Measurements from ENCODE around the gene ALCAM.

The ALCAM gene

GRCh38 chr3:105365081-105365390, 1.7 kb upstream of the ALCAM start:
- no peak for DNase-seq (ENCODE audit: low spot score in 2 of 2)
- Histone ChIP-seq H3K4me1 (no peaks in the 10 kb centered on the region; the same call in 1 of the 2 replicates), H3K9me3 (no peaks in the 10 kb centered on the region), H3K4me3 (no peak overlapping the region), H3K27me3 (ENCODE audit: low read depth) (no peaks in the 10 kb centered on the region), H3K36me3 (replicated peaks) (no peaks in the 10 kb centered on the region)
- in situ Hi-C loops (cut with MboI; ENCODE audit: low sequenced_read_pairs), result no loop called here

DNA sequence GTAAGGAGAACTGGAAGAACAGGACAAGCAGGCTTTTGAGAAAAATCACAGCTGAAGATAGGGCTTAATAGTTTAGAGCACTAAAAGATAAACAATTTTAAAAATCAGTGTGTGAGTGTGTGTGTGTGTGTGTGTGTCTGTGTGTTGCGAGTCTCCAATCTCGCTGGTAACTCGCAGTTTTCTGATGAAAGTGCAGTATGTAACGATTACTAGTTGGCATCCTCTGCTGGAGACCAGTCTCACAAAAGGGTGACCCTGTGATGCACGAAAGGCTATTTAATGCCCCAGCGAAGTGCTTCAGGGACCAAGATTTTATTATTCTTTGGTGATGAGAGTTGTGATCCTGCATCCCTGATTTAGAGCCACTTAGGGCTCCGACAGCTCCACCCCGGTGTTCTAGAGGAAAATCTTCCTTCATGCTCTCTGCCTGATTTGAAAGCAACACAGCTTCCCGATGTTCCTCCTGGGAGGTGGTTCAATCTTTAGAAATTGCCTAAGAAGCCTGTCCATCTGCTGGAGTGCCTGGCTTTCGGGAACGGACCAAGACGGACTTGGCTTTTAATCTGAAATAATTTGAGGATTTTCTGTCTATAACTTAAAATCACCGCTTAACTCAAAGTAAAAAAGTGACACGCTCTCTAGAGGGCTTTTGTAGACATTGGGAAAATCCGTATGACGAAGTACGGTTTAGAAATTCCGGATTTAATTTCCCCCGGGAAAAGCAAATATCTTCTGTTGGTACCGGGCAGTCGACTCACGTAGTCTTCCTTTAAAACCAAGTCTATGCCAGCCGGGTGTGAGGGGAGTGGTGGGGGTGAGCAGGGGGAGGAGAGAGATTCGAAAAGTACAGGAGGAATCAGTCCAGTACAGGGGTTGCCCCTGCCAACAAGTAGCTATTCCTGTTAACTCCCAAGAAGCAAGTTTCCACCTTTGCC, 1.1 kb upstream of the ALCAM start:
- H3K27me3 ChIP-seq (ENCODE audit: low read depth), result no peaks in the 10 kb centered on the region
- no peak overlapping the region for H3K4me3 ChIP-seq
- no peaks in the 10 kb centered on the region for H3K36me3 ChIP-seq (replicated peaks)
- no peaks in the 10 kb centered on the region for H3K9me3 ChIP-seq
- DNase-seq (ENCODE audit: low spot score in 2 of 2), result no peak
- in situ Hi-C loops (cut with MboI; ENCODE audit: low sequenced_read_pairs), result no loop called here
- no peaks in the 10 kb centered on the region; the same call in 1 of the 2 replicates for H3K4me1 ChIP-seq

- H3K36me3 ChIP-seq (replicated peaks), result no peaks in the 10 kb centered on the region
- no peaks in the 10 kb centered on the region for H3K27me3 ChIP-seq (ENCODE audit: low read depth)
- H3K4me3 ChIP-seq, result peak overlapping the region; percentile 37
- in situ Hi-C loops (cut with MboI; ENCODE audit: low sequenced_read_pairs), result no loop called here
- peak; percentile 16 to 39 for DNase-seq (ENCODE audit: low spot score in 2 of 2)
- H3K4me1 ChIP-seq, result no peaks in the 10 kb centered on the region; the same call in 1 of the 2 replicates
- no peaks in the 10 kb centered on the region for H3K9me3 ChIP-seq
Observed at GRCh38 chr3:105367063-105367405, 325 bp downstream of the ALCAM start.

DNA sequence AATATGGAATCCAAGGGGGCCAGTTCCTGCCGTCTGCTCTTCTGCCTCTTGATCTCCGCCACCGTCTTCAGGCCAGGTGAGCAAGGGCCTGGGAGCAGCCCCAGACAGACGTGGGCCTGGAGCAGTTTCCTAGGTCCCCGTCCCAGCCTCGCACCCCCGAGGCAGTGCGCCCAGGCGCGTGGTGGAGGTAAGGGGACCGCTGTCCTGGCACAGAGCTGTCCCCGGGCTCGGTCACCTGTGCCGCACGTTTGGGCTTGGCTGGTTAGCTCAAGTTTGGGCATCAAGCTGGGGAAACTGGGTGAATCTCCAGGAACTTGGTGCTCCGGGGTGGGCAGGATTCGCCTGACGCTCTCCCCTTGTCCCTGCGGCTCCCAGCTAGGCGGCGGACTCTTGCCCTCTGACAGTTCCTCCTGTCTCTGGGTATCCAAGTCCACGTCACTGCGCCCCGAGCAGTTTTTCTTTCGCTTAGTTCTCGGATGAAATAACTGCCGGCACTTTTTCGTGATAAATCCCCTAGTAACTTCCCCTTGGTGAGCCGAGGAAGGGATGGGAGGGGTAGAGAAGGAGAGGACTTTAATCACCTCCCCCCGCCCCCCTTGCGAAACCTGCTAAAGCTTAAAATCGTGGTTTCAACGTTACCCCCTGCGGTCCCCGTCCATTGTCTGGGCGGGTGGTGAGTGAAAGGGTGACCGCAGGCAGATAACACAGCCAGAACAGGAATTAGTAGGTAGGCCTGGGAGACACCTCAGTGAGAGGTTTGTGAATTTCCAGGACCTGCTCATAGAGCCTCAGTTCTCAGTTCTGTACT, 901 bp downstream of the ALCAM start:
- H3K27me3 ChIP-seq (ENCODE audit: low read depth), result no peaks in the 10 kb centered on the region
- in situ Hi-C loops (cut with MboI; ENCODE audit: low sequenced_read_pairs), result no loop called here
- DNase-seq (ENCODE audit: low spot score in 2 of 2), result peak; percentile 21 to 64
- H3K4me1 ChIP-seq, result no peaks in the 10 kb centered on the region; the same call in 1 of the 2 replicates
- H3K9me3 ChIP-seq, result no peaks in the 10 kb centered on the region
- peak overlapping the region; percentile 37 for H3K4me3 ChIP-seq
- H3K36me3 ChIP-seq (replicated peaks), result no peaks in the 10 kb centered on the region

DNA sequence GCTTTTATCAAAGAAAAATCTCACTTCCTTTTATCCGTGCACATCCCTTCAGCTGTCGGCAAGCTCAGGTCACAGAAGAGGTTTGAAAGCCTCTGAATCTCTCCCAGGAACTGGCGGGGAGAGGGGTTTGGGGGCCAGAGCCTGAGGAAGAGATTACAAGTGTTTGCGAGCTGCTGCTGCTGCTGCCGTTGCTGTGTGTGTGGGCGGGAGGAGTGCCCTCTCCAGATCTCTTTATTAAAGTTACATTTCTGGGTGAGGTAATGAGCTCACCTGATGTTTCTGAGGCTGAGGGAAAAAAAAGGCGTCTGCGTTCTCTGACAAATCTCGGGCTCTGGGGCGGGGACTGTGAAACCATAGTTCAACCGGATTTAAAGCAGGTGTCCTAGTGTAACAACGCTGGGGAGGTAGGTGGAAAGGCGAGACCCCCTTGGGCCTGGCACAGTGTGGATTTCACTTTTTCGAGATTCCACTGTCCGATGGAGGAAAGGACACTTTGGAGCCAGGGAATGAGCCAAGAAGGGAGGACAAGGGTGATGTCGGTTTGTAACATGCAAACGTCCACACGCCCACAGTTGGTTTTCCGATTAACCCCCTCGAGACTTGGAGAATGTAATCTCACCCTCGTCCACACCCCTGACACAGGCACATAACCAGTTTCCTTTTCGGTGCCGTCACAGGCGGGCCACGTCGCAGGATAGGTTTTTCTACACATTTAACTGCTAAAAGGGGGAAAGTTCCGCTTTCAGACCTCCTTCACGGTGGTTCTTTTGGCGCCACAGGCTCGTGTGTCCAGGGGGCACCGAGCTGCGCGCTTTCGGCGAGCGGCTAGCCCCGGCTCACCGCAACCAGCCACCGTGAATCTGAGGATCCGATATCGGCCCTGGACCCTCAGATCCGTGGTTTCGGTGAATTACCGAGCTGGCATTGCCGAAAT, 2.1 kb downstream of the ALCAM start:
- Histone ChIP-seq H3K4me1 (no peaks in the 10 kb centered on the region; the same call in 1 of the 2 replicates), H3K36me3 (replicated peaks) (no peaks in the 10 kb centered on the region), H3K4me3 (peak overlapping the region; percentile 37), H3K9me3 (no peaks in the 10 kb centered on the region), H3K27me3 (ENCODE audit: low read depth) (no peaks in the 10 kb centered on the region)
- in situ Hi-C loops (cut with MboI; ENCODE audit: low sequenced_read_pairs), result no loop called here
- peak; percentile 28 to 44 for DNase-seq (ENCODE audit: low spot score in 2 of 2)

- DNase-seq (ENCODE audit: low spot score in 2 of 2), result peak; percentile 58 to 76
- in situ Hi-C loops (cut with MboI; ENCODE audit: low sequenced_read_pairs), result no loop called here
- Histone ChIP-seq H3K4me1 (no peaks in the 10 kb centered on the region; the same call in 1 of the 2 replicates), H3K27me3 (ENCODE audit: low read depth) (no peaks in the 10 kb centered on the region), H3K9me3 (no peaks in the 10 kb centered on the region), H3K36me3 (replicated peaks) (no peaks in the 10 kb centered on the region), H3K4me3 (peak overlapping the region; percentile 37)
Observed at GRCh38 chr3:105369500-105370371, 3.0 kb downstream of the ALCAM start.

- H3K4me1 ChIP-seq, result no peaks in the 10 kb centered on the region; the same call in 1 of the 2 replicates
- H3K9me3 ChIP-seq, result no peaks in the 10 kb centered on the region
- in situ Hi-C loops (cut with MboI; ENCODE audit: low sequenced_read_pairs), result no loop called here
- DNase-seq (ENCODE audit: low spot score in 2 of 2), result no peak
- no peaks in the 10 kb centered on the region for H3K27me3 ChIP-seq (ENCODE audit: low read depth)
- H3K4me3 ChIP-seq, result no peak overlapping the region
- no peaks in the 10 kb centered on the region for H3K36me3 ChIP-seq (replicated peaks)
Observed at GRCh38 chr3:105373383-105373782, 6.7 kb downstream of the ALCAM start.

DNA sequence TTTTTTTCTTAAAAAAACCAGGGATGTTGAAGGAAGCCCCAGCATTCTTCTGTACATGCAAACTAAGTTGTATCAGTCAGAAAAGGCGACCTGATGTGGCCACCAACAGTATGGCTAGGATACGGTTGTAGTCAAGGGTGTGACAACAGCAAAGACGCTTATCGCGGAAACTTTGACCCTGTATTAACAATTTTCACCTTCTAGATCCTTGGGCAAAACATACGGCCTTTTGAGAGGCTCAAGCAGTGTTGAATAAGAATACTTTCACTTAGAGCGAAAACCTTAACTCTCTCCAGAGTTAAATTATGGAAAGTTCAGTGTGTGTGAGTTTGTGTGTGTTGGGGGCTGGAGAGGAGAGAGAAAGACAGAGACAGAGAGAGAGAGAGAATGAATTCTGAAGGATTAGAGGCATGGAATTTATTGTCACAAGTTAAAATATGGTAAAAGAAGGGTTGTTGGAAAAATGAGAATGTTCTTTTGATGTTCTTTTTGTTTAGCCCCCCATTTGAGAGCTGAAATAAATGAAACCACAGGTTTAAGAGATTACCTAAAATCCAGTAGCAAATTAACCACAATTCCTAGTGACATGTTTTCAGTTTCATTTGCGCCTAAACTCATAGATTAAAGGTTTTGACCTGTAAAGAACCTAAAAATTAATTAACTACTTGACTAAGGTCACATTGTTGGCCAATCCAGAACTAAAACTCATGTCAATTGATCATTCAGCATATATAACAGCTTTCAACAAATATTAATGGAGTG, 9.2 kb downstream of the ALCAM start:
- no peaks in the 10 kb centered on the region for H3K9me3 ChIP-seq
- in situ Hi-C loops (cut with MboI; ENCODE audit: low sequenced_read_pairs), result no loop called here
- H3K27me3 ChIP-seq (ENCODE audit: low read depth), result no peaks in the 10 kb centered on the region
- no peak for DNase-seq (ENCODE audit: low spot score in 2 of 2)
- H3K36me3 ChIP-seq (replicated peaks), result no peaks in the 10 kb centered on the region
- no peaks in the 10 kb centered on the region for H3K4me1 ChIP-seq
- H3K4me3 ChIP-seq, result no peak overlapping the region

DNA sequence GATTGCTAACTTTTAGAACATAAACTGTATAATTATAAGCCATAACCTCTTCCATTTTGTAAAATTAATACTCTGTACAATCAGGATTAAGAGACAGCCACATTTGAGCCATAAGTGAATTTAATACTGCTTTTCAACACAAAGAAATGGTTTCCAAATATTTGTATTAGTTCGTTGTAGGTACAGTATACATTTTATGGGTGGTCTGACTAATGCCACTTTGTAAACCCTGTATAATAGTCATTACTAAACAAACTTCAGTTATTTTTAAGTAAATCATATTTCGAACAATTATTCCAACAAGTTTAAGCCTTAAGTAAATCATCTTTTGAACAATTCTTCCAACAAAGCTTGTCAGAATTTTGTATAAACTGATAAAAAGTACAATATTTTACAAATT, 11.0 kb downstream of the ALCAM start:
- Histone ChIP-seq H3K27me3 (ENCODE audit: low read depth) (no peaks in the 10 kb centered on the region), H3K4me3 (no peak overlapping the region), H3K9me3 (no peaks in the 10 kb centered on the region), H3K4me1 (no peaks in the 10 kb centered on the region), H3K36me3 (replicated peaks) (no peaks in the 10 kb centered on the region)
- in situ Hi-C loops (cut with MboI; ENCODE audit: low sequenced_read_pairs), result no loop called here
- DNase-seq (ENCODE audit: low spot score in 2 of 2), result no peak

DNA sequence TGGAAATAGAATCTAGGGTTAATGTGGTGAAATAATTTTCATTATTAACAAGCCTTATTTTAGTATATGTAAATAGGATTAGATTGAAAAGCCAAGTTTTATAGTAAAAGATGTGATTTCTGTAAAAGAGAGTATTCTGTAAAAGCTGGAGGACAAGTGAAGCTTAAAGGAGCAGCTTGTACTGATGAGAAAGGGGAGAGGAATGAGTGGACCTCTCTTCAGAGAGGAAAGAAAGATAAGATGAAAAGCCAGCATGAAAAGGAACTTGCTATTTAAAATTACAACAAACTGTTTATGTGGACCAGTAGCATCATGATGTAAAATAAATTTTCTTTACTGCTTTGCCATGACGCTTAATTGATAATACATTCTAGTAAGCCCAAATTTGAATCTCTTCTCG, 18.5 kb downstream of the ALCAM start:
- no peaks in the 10 kb centered on the region for H3K9me3 ChIP-seq
- in situ Hi-C loops (cut with MboI; ENCODE audit: low sequenced_read_pairs), result no loop called here
- no peaks in the 10 kb centered on the region for H3K4me1 ChIP-seq
- no peaks in the 10 kb centered on the region for H3K27me3 ChIP-seq (ENCODE audit: low read depth)
- H3K4me3 ChIP-seq, result no peak overlapping the region
- H3K36me3 ChIP-seq (replicated peaks), result no peaks in the 10 kb centered on the region
- no peak for DNase-seq (ENCODE audit: low spot score in 2 of 2)

GRCh38 chr3:105385819-105386508, 19.3 kb downstream of the ALCAM start:
- Histone ChIP-seq H3K36me3 (replicated peaks) (no peaks in the 10 kb centered on the region), H3K4me3 (no peak overlapping the region), H3K9me3 (no peaks in the 10 kb centered on the region), H3K27me3 (ENCODE audit: low read depth) (no peaks in the 10 kb centered on the region), H3K4me1 (no peaks in the 10 kb centered on the region)
- in situ Hi-C loops (cut with MboI; ENCODE audit: low sequenced_read_pairs), result no loop called here
- DNase-seq (ENCODE audit: low spot score in 2 of 2), result no peak

Measured in HAP-1 (cell line).